Measurements from ENCODE around the gene PARM1.

The PARM1 gene

DNA sequence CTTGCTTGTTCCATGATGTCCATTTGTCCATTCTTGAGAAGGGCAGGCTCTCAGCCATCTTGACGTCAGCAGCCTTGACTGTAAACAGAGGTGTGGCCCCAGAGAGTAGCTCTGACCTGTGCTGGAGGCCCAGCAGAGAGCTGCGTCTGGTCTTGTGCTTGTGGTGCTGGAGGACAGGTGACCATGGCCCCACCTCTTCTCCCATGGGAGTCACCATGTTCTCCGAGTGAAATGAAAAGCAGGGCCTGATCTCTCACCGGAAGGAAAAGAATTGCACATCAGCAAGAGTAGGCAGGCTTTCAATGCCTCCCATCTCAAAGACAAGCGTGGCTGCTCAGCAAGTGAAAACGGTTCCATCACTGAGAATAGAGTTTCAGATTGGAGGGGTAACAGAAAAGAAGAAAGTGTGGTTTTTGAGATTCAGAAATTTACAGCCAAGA lies 11.5 kb downstream of the PARM1 start:
- no peak for DNase-seq (ENCODE audit: low read depth, low spot score)
- CTCF ChIA-PET, result interaction anchor here (2.2 kb wide), 1 partner anchor 9 kb away, joined by 4 read pairs; no protein-coding TSS in a partner anchor

DNA sequence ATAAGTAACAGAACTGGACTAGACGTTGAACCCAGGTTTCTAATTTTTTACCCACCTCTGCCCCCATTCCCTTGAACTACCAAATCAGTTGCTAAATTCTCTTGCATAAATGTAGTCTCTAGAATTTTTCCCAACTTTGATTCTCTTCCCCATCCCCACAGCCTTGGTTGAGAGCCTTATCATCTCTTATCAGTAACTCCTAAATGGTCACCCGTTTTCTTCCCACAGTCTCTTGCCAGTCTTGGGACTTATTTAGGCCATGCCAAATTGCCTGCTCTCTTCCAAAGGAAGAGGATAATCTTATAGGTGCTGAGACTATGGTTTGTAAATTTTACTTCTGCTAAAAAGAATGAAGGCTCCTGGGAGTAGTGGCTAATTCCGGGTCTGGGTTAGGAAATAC lies 13.3 kb downstream of the PARM1 start:
- ChIA-PET CTCF (no interaction called here), POLR2A (no interaction called here)
- no peak for DNase-seq (ENCODE audit: low read depth, low spot score)
- no peak overlapping the region for H3K4me3 ChIP-seq (ENCODE audit: low read depth, low read length)
- TF ChIP-seq, protein P1, sequence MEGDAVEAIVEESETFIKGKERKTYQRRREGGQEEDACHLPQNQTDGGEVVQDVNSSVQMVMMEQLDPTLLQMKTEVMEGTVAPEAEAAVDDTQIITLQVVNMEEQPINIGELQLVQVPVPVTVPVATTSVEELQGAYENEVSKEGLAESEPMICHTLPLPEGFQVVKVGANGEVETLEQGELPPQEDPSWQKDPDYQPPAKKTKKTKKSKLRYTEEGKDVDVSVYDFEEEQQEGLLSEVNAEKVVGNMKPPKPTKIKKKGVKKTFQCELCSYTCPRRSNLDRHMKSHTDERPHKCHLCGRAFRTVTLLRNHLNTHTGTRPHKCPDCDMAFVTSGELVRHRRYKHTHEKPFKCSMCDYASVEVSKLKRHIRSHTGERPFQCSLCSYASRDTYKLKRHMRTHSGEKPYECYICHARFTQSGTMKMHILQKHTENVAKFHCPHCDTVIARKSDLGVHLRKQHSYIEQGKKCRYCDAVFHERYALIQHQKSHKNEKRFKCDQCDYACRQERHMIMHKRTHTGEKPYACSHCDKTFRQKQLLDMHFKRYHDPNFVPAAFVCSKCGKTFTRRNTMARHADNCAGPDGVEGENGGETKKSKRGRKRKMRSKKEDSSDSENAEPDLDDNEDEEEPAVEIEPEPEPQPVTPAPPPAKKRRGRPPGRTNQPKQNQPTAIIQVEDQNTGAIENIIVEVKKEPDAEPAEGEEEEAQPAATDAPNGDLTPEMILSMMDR (IDR thresholded peaks at IDR 0.05; ENCODE audit: insufficient read depth, low read length, missing control alignments), result no peak

More for the DNA sequence above, 11.5 kb downstream of the PARM1 start:
- TF ChIP-seq, protein P1 (IDR thresholded peaks at IDR 0.05; ENCODE audit: insufficient read depth, low read length, missing control alignments), result no peak
- H3K4me3 ChIP-seq (ENCODE audit: low read depth, low read length), result no peak overlapping the region
- POLR2A ChIA-PET, result no interaction called here

DNA sequence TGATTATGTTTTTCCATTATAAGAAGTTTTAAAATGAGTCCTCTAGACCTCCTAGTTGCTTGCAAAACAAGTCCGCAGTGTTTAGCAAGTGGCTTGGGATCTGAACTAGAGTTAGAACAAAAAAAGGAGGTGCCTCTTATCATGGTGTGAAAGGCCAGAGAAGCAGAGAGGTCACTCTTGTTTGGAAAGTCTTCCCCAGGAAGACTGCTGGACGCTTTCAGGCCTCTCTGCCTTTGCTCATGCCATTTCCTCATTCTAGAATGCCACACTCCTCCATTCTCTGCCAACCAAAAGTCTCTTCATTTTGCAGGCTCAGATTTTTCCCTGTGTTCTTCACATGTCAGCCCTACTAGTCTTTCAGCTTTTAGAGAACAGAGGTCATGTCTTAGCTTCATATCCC lies 14.9 kb downstream of the PARM1 start:
- TF ChIP-seq, protein P1 (IDR thresholded peaks at IDR 0.05; ENCODE audit: insufficient read depth, low read length, missing control alignments), result no peak
- no peak for DNase-seq (ENCODE audit: low read depth, low spot score)
- CTCF ChIA-PET, result no interaction called here
- POLR2A ChIA-PET, result no interaction called here
- no peak overlapping the region for H3K4me3 ChIP-seq (ENCODE audit: low read depth, low read length)

DNA sequence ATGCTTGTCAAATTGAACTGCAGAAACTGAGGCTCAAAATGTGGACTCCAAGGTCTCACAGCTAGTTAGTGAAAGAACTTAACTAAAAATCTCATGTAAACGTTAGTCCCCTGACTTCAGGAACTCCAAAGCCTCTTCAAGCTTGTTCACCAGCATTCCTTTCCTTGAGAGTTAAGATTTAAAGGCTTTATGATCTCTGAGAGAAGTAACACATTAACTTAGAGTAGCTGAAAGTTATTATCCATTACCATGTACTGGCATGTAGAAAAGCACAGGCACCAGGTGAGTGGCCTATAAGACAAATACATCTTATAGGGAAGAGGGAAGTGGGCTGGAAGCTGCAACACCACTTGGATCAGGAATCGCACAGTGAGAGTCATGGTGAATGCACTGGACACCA lies 15.3 kb downstream of the PARM1 start:
- CTCF ChIA-PET, result no interaction called here
- no peak for DNase-seq (ENCODE audit: low read depth, low spot score)

DNA sequence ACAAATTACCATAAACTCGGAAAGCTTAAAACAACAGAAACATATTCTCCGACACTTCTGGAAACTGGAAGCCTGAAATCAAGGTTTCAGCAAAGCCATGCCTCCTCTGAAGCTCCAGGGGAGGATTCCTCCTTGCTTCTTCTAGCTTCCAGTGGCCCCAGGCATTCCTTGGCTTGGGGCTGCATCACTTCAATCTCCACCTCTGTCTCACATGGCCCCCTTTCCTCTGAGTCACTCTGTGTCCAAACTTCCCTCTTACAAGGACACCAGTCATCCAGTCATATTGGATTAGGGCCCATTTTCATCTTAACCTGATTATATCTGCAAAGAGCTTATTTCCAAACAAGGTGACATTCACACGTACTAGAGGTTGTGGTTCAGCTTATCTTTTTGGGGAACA lies 17.3 kb downstream of the PARM1 start:
- no peak for DNase-seq (ENCODE audit: low read depth, low spot score)
- CTCF ChIA-PET, result no interaction called here
- TF ChIP-seq, protein P1 (IDR thresholded peaks at IDR 0.05; ENCODE audit: insufficient read depth, low read length, missing control alignments), result no peak
- H3K4me3 ChIP-seq (ENCODE audit: low read depth, low read length), result no peak overlapping the region
- POLR2A ChIA-PET, result no interaction called here

More for the DNA sequence above, 15.3 kb downstream of the PARM1 start:
- TF ChIP-seq, protein P1 (IDR thresholded peaks at IDR 0.05; ENCODE audit: insufficient read depth, low read length, missing control alignments), result no peak
- POLR2A ChIA-PET, result no interaction called here
- H3K4me3 ChIP-seq (ENCODE audit: low read depth, low read length), result no peak overlapping the region

DNA sequence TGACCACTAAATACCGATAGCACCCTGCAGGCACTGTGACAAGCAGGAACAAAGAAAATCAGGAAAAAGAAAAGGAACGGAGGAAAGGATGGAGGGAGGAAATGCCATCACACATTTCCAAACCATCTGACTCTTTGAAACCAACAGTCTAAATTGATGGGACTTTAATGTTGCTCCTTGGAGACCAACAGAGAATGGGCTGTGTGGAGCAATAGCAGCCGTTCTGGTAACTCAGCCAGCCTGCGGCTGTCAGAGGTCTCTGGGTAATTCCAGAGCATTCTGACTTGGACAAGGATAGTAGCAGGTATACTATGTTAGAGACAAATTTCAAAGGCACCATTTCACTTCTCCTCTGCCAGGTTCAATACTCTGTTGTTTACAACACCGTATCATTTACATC lies 18.0 kb downstream of the PARM1 start:
- DNase-seq (ENCODE audit: low read depth, low spot score), result no peak
- ChIA-PET CTCF (no interaction called here), POLR2A (no interaction called here)
- H3K4me3 ChIP-seq (ENCODE audit: low read depth, low read length), result no peak overlapping the region
- TF ChIP-seq, protein P1 (IDR thresholded peaks at IDR 0.05; ENCODE audit: insufficient read depth, low read length, missing control alignments), result no peak
